OCI-LY1 (cell line): ENCODE data around the gene ARHGAP18.

Experiments
- H2AFZ ChIP-seq: fragments of 200-600 bp; sonication (generic), shearing (Covaris generic); 2 replicates; pipeline ENCODE4 v1.6.0; 2014; ENCODE audit warnings: antibody characterized with exemption, mild to moderate bottlenecking, low read length
- H3F3A ChIP-seq: fragments of 200-600 bp; sonication (generic), shearing (Covaris generic); 2 replicates; pipeline ENCODE4 v1.6.0; 2014; ENCODE audit warnings: mild to moderate bottlenecking, antibody characterized with exemption, low read length, moderate library complexity; ENCODE audit not compliant: insufficient read depth
- H3K27ac ChIP-seq: fragments of 200-600 bp; sonication (generic); 2 replicates; pipeline ENCODE4 v1.5.1; 2014; ENCODE audit warnings: low read length, mixed run types, mild to moderate bottlenecking, low read depth; ENCODE audit not compliant: poor library complexity, severe bottlenecking
- H3K27me3 ChIP-seq: fragments of 200-600 bp; sonication (generic); 2 replicates; pipeline ENCODE4 v1.6.0; 2014; ENCODE audit warnings: antibody characterized with exemption, mild to moderate bottlenecking, low read length, moderate library complexity; ENCODE audit not compliant: insufficient read depth
- H3K36me3 ChIP-seq: fragments of 200-600 bp; sonication (generic); 2 replicates; pipeline ENCODE4 v1.6.1; 2014; ENCODE audit warnings: mild to moderate bottlenecking, antibody characterized with exemption, low read length, moderate library complexity, mixed read lengths; ENCODE audit not compliant: insufficient read depth
- H3K4me1 ChIP-seq: fragments of 200-600 bp; sonication (generic); 2 replicates; pipeline ENCODE4 v1.5.1; 2014; ENCODE audit warnings: mild to moderate bottlenecking, low read length, moderate library complexity; ENCODE audit not compliant: insufficient read depth, severe bottlenecking
- H3K4me2 ChIP-seq: fragments of 200-600 bp; sonication (generic), shearing (Covaris generic); 2 replicates; pipeline ENCODE4 v1.6.1; 2014; ENCODE audit warnings: low read length
- H3K4me3 ChIP-seq: fragments of 200-600 bp; sonication (generic); 2 replicates; pipeline ENCODE4 v1.5.1; 2014; ENCODE audit warnings: low read length, low read depth, mild to moderate bottlenecking, mixed read lengths; ENCODE audit not compliant: poor library complexity, severe bottlenecking
- H3K79me2 ChIP-seq: fragments of 200-600 bp; shearing (Covaris generic); 2 replicates; pipeline ENCODE4 v1.6.1; 2016; ENCODE audit warnings: mixed run types, low read length, mixed read lengths; ENCODE audit not compliant: insufficient read depth
- H3K9ac ChIP-seq: fragments of 200-600 bp; sonication (generic), shearing (Covaris generic); 2 replicates; pipeline ENCODE4 v1.6.1; 2014; ENCODE audit warnings: mild to moderate bottlenecking, low read length, mixed read lengths
- H3K9me2 ChIP-seq: fragments of 200-600 bp; sonication (generic), shearing (Covaris generic); 2 replicates; pipeline ENCODE4 v1.6.1; 2014; ENCODE audit warnings: low read depth, mild to moderate bottlenecking, low read length, mixed read lengths
- H3K9me3 ChIP-seq: fragments of 200-600 bp; shearing (Covaris generic); 2 replicates; pipeline ENCODE4 v1.6.1; 2014; ENCODE audit warnings: low read length, mixed read lengths
- H4K20me1 ChIP-seq: fragments of 200-600 bp; sonication (generic), shearing (Covaris generic); 2 replicates; pipeline ENCODE4 v1.6.0; 2016; ENCODE audit warnings: mild to moderate bottlenecking, low read length; ENCODE audit not compliant: insufficient read depth
- EZH2 ChIP-seq: fragments of 200-600 bp; sonication (generic), shearing (Covaris generic); IDR thresholded peaks from 2 replicates; pipeline ENCODE4 v1.8.0; 2017; ENCODE audit warnings: borderline replicate concordance, mixed run types, mild to moderate bottlenecking, antibody characterized with exemption, low read length, moderate library complexity, mixed read lengths
- TF ChIP-seq, protein P1 (sequence below): fragments of 200-600 bp; sonication (generic), shearing (Covaris generic); IDR thresholded peaks from 2 replicates; pipeline ENCODE4 v1.5.1; 2017; ENCODE audit warnings: mild to moderate bottlenecking, antibody characterized with exemption, low read length, moderate library complexity, mixed read lengths

Gene ARHGAP18

DNA sequence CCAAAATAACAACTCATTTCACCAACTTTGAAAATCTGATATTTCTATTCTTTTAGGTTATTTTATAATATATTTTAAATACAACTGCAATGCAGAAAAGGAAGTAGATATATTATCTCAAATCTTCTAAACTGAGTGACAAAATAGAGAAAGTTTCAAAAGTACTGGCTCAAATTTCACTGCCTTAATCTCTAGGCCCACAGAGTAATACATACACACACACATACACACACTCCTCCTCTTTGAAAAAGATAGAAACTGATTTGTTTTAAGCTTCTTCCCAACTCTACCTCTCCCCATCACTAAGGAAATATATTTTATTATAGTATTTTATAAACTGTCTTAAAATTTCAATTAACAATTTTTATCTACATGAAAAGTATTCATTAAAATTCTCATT is 36.2 kb downstream of the ARHGAP18 start:
- no peaks in the 10 kb centered on the region for H3K9me3 ChIP-seq
- no peaks in the 10 kb centered on the region for H3K27me3 ChIP-seq
- H2AFZ ChIP-seq = no peak overlapping the region
- TF ChIP-seq, protein P1, sequence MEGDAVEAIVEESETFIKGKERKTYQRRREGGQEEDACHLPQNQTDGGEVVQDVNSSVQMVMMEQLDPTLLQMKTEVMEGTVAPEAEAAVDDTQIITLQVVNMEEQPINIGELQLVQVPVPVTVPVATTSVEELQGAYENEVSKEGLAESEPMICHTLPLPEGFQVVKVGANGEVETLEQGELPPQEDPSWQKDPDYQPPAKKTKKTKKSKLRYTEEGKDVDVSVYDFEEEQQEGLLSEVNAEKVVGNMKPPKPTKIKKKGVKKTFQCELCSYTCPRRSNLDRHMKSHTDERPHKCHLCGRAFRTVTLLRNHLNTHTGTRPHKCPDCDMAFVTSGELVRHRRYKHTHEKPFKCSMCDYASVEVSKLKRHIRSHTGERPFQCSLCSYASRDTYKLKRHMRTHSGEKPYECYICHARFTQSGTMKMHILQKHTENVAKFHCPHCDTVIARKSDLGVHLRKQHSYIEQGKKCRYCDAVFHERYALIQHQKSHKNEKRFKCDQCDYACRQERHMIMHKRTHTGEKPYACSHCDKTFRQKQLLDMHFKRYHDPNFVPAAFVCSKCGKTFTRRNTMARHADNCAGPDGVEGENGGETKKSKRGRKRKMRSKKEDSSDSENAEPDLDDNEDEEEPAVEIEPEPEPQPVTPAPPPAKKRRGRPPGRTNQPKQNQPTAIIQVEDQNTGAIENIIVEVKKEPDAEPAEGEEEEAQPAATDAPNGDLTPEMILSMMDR = no peak
- no peak for TF ChIP-seq EZH2
- H3K9ac ChIP-seq = no peak overlapping the region
- H3K79me2 ChIP-seq = no peaks in the 10 kb centered on the region
- no peak overlapping the region for H3K4me3 ChIP-seq
- no peaks in the 10 kb centered on the region for H4K20me1 ChIP-seq
- H3K27ac ChIP-seq = no peak overlapping the region
- H3K9me2 ChIP-seq = no peaks in the 10 kb centered on the region
- H3K4me2 ChIP-seq = no peak overlapping the region
- no peaks in the 10 kb centered on the region for H3K36me3 ChIP-seq
- H3K4me1 ChIP-seq = peaks cover 8% of the 10 kb centered on the region
- H3F3A ChIP-seq = no peaks in the 10 kb centered on the region

DNA sequence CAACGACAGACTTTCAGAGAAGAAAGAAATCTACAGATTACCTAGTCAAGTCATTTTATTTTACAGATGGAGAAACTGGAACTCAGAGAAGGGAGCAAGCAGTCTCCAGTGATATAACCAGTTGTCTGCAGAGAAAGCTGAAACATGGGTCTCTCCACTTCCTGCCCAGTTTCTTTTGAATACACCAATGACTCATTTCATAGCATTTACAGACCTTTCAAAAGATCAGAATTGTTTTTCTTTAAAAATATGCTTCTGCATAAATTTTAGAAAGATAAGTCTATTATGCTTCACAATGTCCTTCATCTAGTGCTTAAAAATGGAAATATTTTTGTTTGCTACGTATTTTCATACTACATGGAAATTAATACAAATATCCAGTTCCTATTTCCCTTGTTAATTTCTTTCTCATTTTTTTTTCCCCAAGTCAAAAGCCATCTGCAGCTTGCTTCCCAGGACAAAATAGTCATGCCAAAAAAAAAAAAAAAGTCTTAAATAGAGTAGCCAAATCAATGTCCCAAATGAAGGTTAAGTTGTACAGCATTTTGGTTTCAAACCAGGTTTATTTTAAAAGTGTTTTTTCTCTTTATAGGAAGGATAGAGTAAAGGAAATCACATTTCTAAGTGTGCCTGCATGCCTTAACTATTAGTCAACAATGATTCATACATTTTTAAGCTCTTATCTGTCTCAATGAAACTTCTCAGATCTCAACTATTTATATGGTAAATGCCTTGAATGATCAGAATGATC is 36.9 kb downstream of the ARHGAP18 start:
- no peaks in the 10 kb centered on the region for H3K27me3 ChIP-seq
- no peaks in the 10 kb centered on the region for H3K9me3 ChIP-seq
- no peaks in the 10 kb centered on the region for H3F3A ChIP-seq
- no peak overlapping the region for H3K27ac ChIP-seq
- H3K36me3 ChIP-seq = no peaks in the 10 kb centered on the region
- no peaks in the 10 kb centered on the region for H3K9me2 ChIP-seq
- no peak for TF ChIP-seq EZH2
- TF ChIP-seq, protein P1 = no peak
- H3K4me1 ChIP-seq = peaks cover 8% of the 10 kb centered on the region
- no peaks in the 10 kb centered on the region for H3K79me2 ChIP-seq
- no peak overlapping the region for H3K4me2 ChIP-seq
- H3K4me3 ChIP-seq = no peak overlapping the region
- no peaks in the 10 kb centered on the region for H4K20me1 ChIP-seq
- H3K9ac ChIP-seq = no peak overlapping the region
- no peak overlapping the region for H2AFZ ChIP-seq

DNA sequence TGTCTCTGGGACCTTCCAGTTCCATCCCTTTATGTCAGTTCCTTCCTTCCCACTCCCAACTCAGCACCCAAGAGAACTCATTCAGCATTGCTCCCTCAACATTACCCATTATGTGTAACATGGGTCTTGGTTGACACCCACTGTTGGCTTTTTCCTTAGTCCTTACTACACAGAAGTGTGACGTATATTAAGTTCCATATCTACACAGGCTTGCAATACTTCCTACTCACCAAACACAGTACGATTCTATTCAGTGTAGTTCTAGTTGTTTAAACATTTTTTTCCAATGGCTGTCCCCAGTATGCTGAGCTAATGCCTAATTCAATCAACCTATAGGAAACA is 37.7 kb downstream of the ARHGAP18 start:
- Histone ChIP-seq H3K4me2 (no peak overlapping the region; the same call in 1 of the 2 replicates), H3K27me3 (no peaks in the 10 kb centered on the region), H3K36me3 (no peaks in the 10 kb centered on the region), H3K4me3 (no peak overlapping the region), H3F3A (no peaks in the 10 kb centered on the region), H3K9ac (no peak overlapping the region), H3K4me1 (peaks cover 8% of the 10 kb centered on the region), H3K9me2 (no peaks in the 10 kb centered on the region), H2AFZ (no peak overlapping the region), H3K27ac (no peak overlapping the region), H3K79me2 (no peaks in the 10 kb centered on the region), H3K9me3 (no peaks in the 10 kb centered on the region), H4K20me1 (no peaks in the 10 kb centered on the region)
- TF ChIP-seq EZH2 = no peak
- TF ChIP-seq, protein P1 = no peak
